ENCODE results near the gene HMMR.

DNA sequence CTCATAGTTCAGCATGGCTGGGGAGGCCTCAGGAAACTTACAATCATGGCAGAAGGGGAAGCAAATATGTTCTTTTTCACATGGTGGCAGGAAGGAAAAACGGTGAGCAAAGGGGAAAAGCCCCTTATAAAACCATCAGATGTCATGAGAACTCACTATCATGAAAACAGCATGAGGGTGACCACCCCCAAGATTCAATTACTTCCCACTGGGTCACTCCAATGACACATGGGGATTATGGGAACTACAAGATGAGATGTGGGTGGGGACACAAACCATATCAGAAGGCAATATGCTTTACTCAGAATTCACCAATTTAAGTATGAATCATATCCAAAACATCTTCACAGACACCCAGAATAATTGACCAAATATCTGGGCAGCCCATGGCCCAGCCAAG, 64.7 kb downstream of the HMMR start:
- TF ChIP-seq YY1 (IDR thresholded peaks at IDR 0.05; ENCODE audit: borderline replicate concordance in 1 of 3, control insufficient read depth in 1 of 3, extremely low read depth in 1 of 3, insufficient read depth in 3 of 3, insufficient read length in 1 of 3, insufficient replicate concordance in 2 of 3, low read depth in 1 of 3, low read length in 2 of 3) (no peak), CBX2 (IDR thresholded peaks at IDR 0.05; ENCODE audit: insufficient read depth, low read length, poor library complexity, severe bottlenecking) (no peak), MXI1 (IDR thresholded peaks at IDR 0.05; ENCODE audit: low read depth, low read length) (no peak), JUND (IDR thresholded peaks at IDR 0.05; ENCODE audit: borderline replicate concordance, low read depth, low read length) (no peak), JUND (tag; IDR thresholded peaks at IDR 0.05; ENCODE audit: borderline replicate concordance, low read depth, low read length) (no peak), POLR2A (conservative IDR thresholded peaks at IDR 0.05) (no peak)

Data from K562 (cell line).